CD1c-positive myeloid dendritic cell (primary cell): ENCODE data around the gene CDK13.
"Not testable (repeated sequence)": the region's sequence is repeated elsewhere in the genome, so short reads cannot be mapped to it uniquely, and the experiment has no call there.

Experiments used
- DNase-seq: peaks from one replicate; pipeline ENCODE4 v3.0.0-alpha.2; 2016; ENCODE audit errors: extremely low spot score

Gene CDK13

GRCh38 chr7:39949971-39950472 is at the start of gene CDK13:
TSS of gene CDK13 (plus strand) at chr7:39950256. CDS start at chr7:39950642, 386 bp downstream.
- peak; percentile 86 for DNase-seq

GRCh38 chr7:39904077-39904486 is 46.0 kb upstream of the CDK13 start:
- no peak for DNase-seq

GRCh38 chr7:39908141-39908540 is 41.9 kb upstream of the CDK13 start:
- DNase-seq, result no peak

- DNase-seq, result no peak
Measured at GRCh38 chr7:39908973-39909372, 41.1 kb upstream of the CDK13 start.

- no peak for DNase-seq
Measured at GRCh38 chr7:39909526-39909925, 40.5 kb upstream of the CDK13 start.

- DNase-seq, result no peak
Measured at GRCh38 chr7:39910108-39910869, 39.8 kb upstream of the CDK13 start.

- no peak for DNase-seq
Measured at GRCh38 chr7:39911167-39911566, 38.9 kb upstream of the CDK13 start.

GRCh38 chr7:39915847-39916246 is 34.2 kb upstream of the CDK13 start:
- DNase-seq, result not testable (repeated sequence)

GRCh38 chr7:39919646-39920045 is 30.4 kb upstream of the CDK13 start:
- DNase-seq, result no peak

GRCh38 chr7:39921506-39922175 is 28.4 kb upstream of the CDK13 start:
- DNase-seq, result no peak

GRCh38 chr7:39922580-39922979 is 27.5 kb upstream of the CDK13 start:
- DNase-seq, result no peak

- no peak for DNase-seq
Measured at GRCh38 chr7:39923091-39923490, 27.0 kb upstream of the CDK13 start.

- DNase-seq, result no peak
Measured at GRCh38 chr7:39924122-39924521, 25.9 kb upstream of the CDK13 start.

- DNase-seq, result no peak
Measured at GRCh38 chr7:39926111-39926510, 23.9 kb upstream of the CDK13 start.

GRCh38 chr7:39927018-39927417 is 23.0 kb upstream of the CDK13 start:
- DNase-seq, result no peak

GRCh38 chr7:39934132-39934531 is 15.9 kb upstream of the CDK13 start:
- DNase-seq, result no peak

GRCh38 chr7:39936761-39937160 is 13.3 kb upstream of the CDK13 start:
- no peak for DNase-seq

- no peak for DNase-seq
Measured at GRCh38 chr7:39937366-39938153, 12.5 kb upstream of the CDK13 start.

- DNase-seq, result no peak
Measured at GRCh38 chr7:39942883-39943282, 7.2 kb upstream of the CDK13 start.

GRCh38 chr7:39946693-39947092 is 3.4 kb upstream of the CDK13 start:
- DNase-seq, result no peak

- no peak for DNase-seq
Measured at GRCh38 chr7:39948375-39948955, 1.6 kb upstream of the CDK13 start.
